Hematopoietic multipotent progenitor cell treated with erythropoietin and hydrocortisone succinate and interleukin-3 and kit ligand, for 6 days (in vitro differentiated cells): ENCODE results near the gene SMG6.
"Not testable (repeated sequence)": the region's sequence is repeated elsewhere in the genome, so short reads cannot be mapped to it uniquely, and the experiment has no call there.

Experiments used
- DNase-seq: peaks from one replicate; pipeline ENCODE4 v3.0.0-alpha.2; 2015

SMG6 gene

DNA sequence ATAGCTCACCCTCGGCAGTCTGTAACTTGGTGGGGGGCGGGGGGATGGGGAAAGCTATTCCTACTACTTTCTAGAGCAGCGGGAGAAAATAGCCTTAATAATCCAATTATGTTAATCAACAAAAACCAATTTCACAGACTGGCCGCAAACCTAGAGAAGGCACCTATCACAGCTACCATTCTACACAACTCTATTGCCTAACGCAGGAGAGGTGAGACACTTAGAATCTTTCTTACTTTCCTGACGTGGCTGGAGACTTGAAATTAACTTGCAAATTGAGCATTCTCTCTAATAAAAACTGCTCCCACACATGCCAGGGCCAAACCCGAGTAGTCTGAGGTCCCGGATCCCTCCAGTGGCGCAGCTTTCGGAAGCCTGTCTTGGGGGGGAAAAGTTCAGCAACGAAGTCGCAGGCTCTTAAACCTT lies 794 bp downstream of the SMG6 start:
- peak; percentile 42 for DNase-seq

DNA sequence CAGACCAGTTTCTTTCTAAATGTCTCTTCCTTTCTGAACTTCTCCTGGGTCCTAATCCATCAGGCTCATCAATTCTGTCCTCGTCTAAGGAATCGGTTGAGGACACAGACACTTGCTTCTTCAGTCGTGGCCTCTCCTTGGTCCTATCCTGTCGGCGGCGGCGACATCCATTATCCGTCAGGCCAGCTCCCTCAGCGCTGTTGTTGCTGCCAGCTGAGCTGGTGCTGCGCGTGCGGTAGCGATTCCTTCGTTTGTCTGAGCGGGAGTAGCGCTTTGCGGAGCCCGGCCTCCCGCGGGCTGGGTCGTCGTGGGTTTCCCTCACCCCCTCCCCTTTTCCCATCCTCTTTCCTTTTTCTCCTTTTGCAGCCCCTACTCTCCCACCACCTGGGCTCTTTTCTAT lies 3.8 kb downstream of the SMG6 start:
- DNase-seq, result no peak

DNA sequence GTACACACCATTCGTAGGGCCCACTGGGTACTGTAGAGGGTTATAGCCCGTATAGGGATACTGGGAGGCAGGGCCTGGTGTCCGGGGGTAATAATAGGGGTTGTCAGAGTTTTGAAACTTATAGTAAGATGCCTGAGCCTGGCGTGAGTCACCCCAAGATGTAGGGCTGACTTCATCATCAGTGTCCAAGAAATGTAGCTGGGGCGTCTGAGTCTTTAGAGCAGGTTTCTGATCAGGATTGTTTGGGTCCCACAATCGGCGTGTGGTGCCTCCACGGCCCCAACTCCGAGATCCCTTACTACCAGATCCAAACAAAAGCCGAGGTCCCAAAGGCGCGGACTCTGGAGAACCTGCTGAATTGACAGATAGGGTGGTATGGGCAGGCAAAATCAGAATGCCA lies 4.4 kb downstream of the SMG6 start:
- DNase-seq, result no peak

- DNase-seq, result no peak
Measured at GRCh38 chr17:2297023-2297422, 6.6 kb downstream of the SMG6 start.

DNA sequence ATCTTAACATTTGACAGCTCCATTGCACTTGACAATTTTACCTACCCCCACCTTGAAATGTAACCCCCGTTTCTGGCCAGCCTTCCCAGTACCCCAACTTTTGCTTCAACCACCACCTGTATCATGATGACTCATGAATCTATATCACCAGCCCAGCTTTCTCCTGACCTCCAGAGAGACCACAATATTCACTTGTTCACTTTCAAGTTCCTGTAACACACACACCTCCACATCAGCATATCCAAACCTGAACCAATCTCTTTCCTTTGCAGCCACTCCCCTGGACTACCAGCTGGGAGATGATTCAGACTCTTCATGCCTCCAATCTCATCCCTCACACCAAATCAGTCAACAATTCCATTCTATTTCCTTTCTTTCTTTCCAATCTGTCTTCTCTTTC lies 8.0 kb downstream of the SMG6 start:
- DNase-seq, result no peak

DNA sequence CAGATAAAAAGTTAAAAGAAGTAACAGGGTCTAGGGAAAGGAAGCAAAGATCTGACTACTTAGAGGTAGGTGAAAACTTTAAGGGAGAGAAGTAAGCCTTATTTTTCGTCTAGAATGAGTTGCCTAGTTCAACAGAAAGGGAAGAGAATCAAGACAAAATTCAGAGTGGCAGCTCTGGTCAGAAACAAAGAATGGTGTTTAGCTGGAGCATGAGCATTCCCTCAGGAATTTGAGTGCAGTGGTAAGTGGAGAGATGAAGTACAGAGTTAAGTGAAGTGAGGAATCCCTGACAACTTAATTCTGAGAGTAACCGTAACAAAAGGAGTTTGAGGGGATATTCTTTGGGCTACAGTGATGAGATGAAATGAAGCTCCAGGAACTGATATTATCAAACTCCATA lies 11.5 kb downstream of the SMG6 start:
- no peak for DNase-seq

GRCh38 chr17:2289878-2290478 lies 13.6 kb downstream of the SMG6 start:
- DNase-seq, result peak; percentile 29

GRCh38 chr17:2283302-2283701 lies 20.3 kb downstream of the SMG6 start:
- no peak for DNase-seq

DNA sequence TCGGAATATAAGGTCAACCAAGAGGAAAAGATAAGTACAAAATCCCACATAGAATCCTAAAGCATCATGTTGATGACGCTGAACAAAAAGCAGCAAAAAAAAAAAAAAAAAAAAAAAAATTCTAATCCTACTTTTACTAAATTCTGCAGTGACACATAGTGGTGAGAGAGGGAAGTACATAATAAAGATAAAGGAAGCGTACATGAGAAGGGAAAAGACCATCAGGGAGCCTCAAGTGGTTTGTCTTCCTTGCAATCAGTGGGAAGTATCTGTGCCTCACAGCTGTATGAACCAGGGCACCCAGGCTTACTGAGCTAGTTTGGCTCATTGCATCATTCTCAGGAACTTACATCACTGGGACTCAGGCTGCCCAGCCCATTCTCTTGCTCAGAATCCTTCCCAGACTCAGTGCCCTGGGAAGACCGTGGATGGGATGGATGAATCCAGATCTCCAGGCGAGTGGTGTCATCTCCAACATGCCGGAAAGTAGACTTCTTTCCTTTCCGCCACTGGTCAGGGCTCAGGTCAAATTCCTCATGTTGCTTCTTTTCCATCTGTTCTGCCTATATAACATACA lies 21.2 kb downstream of the SMG6 start:
- peak; percentile 86 for DNase-seq

DNA sequence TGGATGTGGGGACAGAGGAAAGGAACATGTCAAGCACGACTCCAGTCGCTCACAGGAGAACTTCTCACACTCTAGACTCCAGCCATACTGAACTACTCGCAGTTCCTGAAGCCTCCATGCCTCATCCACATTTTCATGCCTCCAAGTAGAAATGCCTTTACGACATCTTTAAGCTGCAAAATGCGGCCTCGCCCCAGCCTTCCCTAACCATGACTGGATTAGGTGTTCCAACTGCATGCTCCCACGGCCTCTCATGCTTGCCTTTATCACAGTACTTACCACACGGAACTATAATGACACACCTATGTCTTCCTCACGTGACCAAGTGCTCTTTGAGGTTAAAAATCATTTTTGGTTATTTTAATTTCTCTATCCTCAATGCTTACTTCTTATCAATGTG lies 23.9 kb downstream of the SMG6 start:
- DNase-seq, result no peak

DNA sequence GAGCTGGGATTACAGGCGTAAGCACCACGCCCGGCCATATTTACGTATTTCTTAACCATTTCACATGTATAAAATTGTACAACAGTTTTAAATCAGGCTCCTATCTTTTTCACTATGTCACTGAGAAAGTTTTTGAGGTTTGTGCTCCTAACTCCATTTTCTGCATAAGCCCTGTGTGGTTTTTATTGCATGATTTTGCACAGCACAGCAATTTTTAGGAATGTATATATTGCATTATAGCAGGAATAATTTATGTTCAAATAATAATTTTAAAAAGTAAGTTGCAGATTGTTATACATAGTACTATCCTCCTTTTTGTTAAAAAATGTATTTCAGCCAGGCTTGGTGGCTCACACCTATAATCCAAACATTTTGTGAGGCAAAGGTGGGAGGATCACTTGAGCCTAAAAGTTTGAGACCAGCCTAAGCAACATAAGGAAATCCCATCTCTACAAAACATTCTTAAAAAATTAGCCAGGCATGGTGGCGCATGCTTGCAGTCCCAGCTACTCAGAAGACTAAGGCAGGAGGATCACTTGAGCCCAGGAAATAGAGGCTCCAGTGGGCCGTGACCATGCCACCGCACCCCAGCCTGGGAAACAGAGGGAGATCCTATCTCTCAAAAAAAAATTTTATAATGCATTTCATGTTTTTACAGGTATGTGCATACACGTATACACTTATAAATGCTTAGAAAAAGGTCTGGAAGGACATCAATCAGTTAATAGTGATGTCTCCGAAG lies 26.0 kb downstream of the SMG6 start:
- DNase-seq, result no peak

DNA sequence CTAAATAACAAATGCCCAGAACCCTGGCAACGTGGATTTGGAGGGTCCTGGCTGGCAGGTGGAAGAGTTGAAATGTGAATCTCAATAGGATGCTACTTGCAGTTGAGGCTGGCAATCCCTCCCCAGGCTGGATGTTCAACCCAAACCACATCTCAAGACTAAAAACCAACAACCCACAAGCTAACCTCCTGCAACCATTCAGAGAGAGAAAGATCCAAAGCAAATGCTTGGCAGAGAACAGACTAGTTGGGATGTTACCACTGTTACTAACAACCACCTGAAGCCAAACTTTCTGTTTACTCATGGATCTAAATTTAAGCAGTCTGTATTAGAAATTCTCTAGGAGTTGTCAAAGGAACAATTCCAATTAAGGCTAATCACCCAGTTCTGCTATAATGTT lies 27.9 kb downstream of the SMG6 start:
- no peak for DNase-seq

DNA sequence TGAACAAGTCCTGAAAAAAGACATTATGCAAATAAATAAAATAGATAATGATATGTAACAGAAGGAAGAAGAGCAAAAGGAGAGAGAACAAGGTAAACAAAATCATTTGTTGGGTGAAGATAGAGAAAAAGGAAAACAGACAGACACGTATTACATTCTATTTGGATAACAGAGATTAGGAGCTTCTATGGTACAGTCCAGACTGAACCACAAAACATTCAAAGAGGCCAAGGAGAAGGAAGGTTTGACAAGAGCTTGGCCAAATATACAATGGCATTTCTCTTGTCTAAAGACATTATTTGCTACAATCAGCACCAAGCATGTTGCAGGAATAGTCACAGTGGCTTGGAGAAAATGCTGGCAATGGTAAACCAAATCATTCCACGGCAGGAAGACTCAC lies 29.2 kb downstream of the SMG6 start:
- DNase-seq, result no peak

DNA sequence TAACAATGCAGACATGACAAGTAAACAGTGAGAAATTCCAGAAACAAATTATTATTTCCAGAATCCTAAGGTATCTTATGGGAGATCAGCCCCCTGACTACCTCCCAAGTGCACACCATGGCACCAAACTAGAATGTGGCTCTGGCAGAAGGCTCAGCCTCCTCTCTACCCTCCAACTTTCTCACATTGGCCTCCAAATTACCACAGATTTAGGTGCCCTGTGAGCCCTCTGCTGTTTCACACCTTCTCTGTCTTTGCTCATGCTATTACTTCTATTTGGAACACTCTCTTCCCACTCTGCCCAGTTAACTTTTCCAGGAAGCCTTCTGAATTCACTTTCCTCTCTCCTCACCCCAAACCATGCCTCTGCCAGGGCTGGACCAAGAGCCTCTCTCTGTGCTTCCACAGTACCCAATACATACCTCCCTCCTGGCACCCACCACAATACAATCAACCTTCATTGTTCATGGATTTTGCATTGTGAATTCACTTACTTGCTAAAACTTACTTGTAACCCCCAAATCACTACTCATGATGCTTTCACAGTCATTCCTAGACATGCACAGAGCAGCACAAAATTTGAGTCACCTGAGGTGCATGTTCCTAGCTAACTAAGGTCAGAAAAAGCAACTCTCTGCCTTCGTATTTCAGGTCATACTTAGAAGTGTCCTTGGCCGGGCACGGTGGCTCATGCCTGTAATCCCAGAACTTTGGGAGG lies 31.4 kb downstream of the SMG6 start:
- no peak for DNase-seq

DNA sequence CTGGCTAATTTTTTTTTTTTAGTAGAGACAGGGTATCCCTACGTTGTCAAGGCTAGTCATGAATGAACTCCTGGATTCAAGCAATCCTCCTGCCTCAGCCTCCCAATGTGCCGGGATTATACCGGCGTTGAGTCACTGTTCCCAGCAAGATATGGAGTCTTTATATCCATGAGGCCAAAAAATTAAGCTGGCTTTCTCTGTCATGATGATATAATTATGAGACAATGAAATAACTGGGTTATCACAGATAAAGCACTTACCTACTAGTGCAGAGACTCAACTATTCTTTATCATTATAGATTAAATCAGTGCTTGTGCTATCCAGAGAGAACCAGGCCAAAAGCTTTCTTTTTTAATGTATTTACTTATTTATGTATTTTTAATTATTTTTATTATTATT lies 36.2 kb downstream of the SMG6 start:
- no peak for DNase-seq

- no peak for DNase-seq
Measured at GRCh38 chr17:2266865-2267228, 36.7 kb downstream of the SMG6 start.

DNA sequence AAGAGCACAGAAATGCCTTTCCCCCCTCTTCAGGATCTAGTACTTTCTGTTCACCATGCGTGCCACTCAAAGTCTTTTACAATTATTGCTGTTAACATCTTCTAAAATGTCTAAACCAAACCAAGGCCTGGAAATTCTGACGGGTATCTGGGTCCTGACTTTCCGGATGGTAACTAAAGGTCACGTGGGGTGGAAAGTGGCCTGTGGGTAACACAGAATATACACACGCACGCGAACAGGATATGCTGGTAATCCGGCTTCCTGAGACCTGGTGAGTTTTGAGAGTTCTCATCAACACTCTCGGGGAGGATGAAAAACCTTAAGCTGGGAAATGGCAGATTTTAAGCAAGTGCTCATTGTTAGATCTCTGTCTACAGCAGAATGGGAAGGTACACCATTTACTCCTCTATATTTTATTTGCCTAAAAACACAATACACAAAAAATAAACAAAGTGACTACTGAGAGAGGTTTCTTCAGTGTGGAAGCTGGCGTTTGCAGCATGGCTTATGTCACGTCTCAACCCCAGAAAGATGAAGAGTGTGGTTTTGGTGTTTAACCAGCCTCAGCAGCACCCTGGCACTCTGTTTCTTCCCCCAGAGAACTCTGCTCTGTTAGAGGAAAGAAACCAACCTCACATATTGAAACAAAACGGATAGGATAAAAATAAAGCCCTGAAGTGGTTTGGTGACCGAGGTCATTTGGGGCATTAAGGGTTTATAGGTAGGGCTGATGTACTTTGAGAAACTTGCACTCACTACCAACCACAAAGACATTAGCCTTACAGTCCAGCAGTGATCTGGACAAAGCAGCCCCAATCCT lies 37.3 kb downstream of the SMG6 start:
- DNase-seq, result peak; percentile 66

DNA sequence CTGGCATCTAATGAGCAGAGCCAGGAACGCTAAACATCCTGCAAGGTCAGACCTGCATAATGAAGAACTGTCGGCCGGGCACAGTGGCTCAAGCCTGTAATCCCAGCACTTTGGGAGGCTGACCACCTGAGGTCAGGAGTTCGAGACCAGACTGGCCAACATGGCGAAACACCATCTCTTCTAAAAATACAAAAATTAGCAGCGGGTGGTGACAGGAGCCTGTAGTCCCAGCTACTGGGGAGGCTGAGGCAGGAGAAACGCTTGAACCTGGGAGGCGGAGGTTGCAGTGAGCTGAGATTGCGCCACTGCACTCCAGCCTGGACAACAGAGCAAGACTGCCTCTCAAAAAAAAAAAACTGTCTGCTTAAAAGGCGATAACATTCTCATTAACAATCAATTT lies 38.4 kb downstream of the SMG6 start:
- not testable (repeated sequence) for DNase-seq

- DNase-seq, result no peak
Measured at GRCh38 chr17:2264067-2264860, 39.3 kb downstream of the SMG6 start.

- no peak for DNase-seq
Measured at GRCh38 chr17:2263183-2264066, 40.2 kb downstream of the SMG6 start.

DNA sequence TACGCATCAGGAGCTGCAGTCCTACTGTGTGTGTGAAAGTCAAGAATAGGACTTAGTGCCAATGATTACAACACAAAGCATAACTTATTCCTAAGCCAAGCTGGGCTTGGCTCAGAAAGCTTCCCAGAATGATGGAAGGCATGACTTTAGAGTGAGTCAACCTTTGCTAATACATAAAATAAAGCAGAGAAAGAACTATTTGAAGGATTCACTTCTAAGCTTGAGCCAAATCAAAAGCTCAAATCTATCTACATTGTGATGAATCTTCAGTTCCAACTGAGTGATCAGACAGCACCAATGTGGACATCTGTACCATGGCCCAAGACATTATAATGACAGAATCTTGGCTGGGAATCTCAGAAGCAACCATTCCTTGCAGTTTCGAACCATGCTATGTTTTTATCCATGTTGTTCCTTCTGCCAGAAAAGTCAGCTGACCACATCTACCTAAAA lies 41.4 kb downstream of the SMG6 start:
- DNase-seq, result no peak
